SK-N-SH (cell line): ENCODE data around the gene PEX11G.

ENCODE experiments used
- CTCF ChIP-seq: fragments of 200-600 bp; sonication (generic); IDR thresholded peaks from 2 replicates; pipeline ENCODE4 v1.6.1; 2017; ENCODE audit warnings: antibody characterized with exemption, mild to moderate bottlenecking, moderate library complexity
- MAX ChIP-seq: IDR thresholded peaks from 2 replicates; pipeline ENCODE4 v1.4.0; 2012; ENCODE audit warnings: low read depth
- REST ChIP-seq: IDR thresholded peaks from 2 replicates; pipeline ENCODE4 v1.6.1; 2012; ENCODE audit warnings: mild to moderate bottlenecking, low read depth, low read length, moderate library complexity

- TF ChIP-seq MAX: no peak
- no peak for TF ChIP-seq CTCF
- no peak for TF ChIP-seq REST
Measured at GRCh38 chr19:7489609-7490044, 792 bp upstream of the PEX11G start.
